Activated T-cell treated with anti-CD3 and anti-CD28 coated beads for 1 hour (primary cell): ENCODE data around the gene SVOP.

Source experiments
- DNase-seq: peaks from one replicate; pipeline ENCODE4 v3.0.0-alpha.2; 2020; ENCODE audit warnings: low read depth

SVOP gene

DNA sequence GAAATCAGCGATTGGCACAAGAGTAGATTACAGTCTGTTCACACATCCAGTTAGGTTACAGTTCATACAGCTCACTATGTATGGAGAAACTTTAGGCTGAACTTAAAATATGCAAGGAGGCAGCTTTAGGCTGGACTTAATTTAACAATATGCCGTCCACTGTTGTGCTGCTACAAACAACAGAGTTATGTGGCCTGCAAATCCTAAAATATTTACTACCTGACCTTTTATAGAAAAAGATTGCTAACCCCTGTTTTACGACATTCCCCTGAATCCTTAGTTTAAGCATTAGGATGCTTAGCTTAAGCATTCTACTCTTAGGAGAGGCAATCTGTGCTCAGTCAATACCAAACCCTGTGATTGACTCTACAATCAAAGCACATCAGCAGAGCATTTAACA lies 90.1 kb downstream of the SVOP start:
- DNase-seq = no peak

DNA sequence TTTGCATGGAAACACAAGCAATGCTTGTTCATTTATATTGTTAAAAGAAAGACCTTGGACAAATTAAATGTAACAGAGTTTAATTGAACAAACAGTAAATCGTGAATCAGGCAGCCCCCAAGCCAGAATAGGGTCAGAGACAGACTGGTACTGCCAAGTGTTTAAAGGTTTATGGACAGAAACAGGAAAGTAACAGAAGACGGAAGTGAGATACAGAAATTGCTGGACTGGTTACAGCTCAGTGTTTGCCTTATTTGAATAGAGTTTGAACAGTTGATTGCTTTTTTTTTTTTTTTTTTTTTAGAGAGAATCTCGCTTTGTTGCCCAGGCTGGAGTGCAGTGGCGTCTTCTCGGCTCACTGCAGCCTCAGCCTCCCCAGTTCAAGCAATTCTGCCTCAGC lies 90.7 kb downstream of the SVOP start:
- DNase-seq = no peak

DNA sequence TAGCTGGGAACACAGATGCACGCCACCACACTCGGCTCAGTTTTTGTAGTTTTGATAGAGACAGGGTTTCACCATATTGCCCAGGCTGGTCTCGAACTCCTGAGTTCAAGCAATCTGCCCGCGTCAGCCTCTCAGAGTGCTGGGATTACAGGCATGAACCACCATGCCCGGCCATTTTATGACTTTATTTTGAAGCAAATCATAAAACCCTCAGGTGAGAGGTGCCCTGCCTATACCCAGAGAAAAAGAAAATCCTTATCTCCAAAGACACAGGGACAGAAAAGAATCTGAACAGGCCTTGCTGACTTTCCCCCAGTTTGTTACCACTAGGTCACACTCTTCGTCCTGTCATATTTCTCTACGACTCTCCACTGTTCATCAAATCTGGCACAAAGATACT lies 92.2 kb downstream of the SVOP start:
- no peak for DNase-seq

DNA sequence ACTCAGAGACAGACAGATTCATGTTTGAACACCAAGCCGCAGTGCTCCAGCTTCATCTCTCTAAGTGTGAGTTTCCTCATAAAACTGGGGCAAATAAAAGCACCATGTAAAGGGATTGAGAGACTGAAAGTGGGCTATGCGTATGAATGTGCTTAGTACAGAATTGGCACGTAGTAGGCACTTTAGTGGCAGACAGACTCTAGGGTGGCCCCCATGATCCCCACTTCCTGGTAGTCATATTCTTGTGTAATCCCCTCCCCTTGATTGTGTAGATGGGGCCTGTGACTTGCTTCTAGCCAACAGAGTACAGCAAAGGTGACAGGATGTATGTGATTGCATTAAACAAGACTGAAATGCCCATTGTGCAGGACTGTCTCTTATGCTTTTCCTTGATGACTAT lies 98.0 kb downstream of the SVOP start:
- DNase-seq = no peak

DNA sequence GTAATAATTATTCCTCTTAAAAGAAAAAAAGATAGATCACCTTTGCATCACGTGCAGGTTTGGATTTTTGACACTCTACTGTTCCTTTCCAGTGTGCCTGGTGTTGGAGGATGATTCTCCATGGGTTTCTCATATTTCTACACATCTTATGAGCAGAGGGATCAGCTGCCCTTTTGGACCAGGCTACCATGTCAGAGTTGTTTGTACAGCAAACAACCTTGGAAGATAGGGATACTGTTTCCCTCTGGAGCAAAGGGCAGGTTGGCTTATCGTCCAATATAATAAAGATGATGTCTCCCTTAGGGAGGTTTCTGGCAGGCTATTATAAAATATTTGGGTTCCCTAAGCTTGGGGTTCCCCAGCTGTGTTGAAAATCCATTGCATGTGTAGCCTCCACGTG lies 98.9 kb downstream of the SVOP start:
- DNase-seq = no peak

DNA sequence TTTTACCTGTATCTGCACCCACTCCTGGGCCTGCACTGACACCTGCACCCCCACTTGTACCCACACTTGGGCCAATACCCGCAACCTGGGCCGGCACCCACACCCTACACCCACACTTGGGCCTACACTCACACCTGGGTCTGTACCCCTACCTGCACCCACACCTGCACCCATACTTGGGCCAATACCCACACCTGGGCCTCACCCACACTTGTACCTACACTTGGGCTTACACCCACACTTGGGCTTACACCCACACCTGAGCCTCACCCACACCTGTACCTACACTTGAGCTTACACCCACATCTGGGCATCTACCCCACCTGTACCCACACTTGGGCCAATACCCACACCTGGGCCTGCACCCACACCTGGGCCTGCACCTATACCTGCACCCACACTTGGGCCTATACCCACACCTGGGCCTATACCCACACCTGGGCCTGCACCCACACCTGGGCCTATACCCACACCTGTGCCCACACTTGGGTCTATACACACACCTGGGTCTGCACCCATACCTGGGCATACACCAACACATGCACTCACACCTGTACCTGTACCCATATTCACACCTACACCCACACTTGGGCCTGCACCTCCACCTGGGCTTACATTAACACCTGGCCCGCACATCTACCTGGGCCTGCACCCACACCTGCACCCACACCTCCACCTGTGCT lies 101.8 kb downstream of the SVOP start:
- no peak for DNase-seq

DNA sequence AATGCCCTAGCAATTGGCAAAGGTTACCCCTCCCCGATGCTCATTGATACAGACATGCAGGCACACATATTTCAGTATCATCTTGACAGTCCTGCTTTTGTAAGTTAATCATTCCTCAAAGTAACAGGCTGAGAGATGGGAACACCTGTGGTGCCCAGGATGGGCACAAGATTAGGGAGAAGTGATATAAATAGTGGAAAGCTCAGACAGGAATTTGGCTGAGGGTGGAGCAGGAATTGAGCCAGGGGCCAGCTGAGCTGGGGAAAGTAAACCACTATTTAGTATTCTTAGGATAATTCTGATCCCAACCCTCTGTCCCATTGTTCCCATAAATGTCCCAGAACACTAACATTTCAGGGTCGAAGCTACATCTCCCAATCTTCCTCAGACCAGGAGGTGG lies 102.7 kb downstream of the SVOP start:
- no peak for DNase-seq

DNA sequence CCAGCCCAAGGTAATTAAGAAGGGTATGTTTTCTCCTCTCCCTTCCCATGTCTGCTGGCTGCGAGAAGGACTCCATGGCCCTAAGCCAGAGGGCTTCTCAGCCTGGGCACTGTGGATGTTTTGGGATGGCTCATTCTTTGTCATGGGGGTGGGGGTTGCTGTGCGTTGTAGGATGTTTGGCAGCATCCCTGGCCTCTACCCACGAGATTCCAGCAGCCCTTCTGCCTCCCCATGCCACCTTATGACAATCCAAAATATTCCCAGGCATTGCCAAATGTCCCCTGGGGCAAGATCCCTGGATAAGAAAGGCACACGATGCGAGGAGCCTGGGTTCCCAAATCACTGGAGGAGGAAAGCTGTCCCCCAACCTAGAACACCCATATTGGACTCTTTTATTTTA lies 104.5 kb downstream of the SVOP start:
- DNase-seq = no peak

DNA sequence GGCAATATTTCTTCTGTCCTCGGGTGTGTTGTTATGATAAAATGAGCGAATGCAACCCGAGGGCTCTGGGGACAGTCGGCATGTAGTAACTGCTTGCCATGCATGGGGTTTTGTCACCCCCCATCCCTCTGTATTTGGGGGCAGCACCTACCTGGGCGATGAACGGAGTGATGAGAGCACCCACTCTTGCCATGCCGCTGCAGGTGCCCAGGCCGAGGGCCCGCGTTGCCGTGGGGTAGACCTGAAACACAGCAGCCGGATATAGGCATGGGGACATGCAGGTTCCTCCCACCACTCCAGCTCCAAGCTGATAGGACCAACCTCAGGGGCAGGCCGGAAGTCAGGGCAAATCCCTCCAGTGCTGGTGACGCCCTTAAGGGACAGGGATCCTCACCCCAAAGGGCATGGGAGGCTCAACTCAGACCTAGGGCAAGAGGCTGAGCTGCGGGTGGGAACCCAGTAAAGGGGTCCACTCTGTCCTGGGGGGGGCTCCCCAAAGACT lies 105.2 kb downstream of the SVOP start:
- DNase-seq = no peak

DNA sequence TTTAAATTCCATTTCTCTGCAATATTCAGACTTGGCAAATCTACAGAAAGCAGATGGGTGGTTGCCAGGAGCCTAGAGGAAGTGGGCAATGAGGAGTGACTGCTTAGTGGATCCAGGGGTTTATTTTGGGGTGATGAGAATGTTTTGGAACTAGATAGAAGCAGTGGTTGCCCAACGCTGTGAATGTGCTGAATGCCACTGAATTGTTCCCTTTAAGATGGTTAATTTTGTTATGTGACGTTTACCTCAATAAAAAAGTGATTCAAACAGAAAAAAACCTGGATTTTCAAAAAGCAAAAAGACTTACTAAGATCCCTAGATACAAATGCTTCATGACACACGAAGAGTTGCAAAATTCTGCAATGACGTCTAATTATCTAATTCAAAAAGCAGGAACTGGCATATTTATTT lies 106.7 kb downstream of the SVOP start:
- no peak for DNase-seq

DNA sequence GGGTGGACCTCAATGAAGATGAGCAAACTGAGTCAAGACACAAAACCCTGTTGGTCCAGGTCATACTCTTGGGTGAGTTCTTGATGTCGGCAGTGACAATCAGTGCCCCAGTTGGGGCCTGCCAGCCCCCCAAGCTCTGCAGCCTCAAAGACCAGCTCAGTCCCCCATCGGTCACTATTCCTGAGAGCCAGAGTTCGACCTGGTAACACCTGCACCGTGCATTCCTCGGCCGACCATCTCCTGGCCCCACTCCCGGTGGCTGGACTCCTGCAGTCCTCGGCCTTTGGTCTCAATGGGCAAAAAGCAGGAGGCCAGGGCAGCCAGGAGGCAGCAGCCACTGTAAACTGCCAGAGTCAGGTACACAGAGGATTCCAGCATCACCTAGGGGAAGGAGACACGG lies 108.5 kb downstream of the SVOP start:
- DNase-seq = no peak

DNA sequence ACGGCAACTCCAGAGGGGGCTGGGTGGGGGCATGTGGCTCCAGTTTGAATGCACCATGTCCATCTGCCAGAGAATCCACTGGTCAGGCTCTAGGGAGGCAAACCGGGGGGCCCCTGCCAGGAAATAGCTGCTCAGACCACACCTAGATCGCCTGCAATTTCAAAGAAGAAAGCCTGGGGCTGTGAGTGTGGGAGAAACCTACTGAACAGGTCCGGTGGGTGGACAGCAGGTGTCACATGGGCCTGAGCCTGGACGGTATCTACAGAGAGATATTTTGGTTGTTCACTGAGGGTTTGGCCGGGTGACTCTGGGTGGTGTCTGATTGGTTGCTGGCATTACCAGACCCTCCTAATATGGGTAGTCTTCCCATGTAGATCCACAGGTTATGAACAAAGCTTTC lies 109.0 kb downstream of the SVOP start:
- DNase-seq = no peak

DNA sequence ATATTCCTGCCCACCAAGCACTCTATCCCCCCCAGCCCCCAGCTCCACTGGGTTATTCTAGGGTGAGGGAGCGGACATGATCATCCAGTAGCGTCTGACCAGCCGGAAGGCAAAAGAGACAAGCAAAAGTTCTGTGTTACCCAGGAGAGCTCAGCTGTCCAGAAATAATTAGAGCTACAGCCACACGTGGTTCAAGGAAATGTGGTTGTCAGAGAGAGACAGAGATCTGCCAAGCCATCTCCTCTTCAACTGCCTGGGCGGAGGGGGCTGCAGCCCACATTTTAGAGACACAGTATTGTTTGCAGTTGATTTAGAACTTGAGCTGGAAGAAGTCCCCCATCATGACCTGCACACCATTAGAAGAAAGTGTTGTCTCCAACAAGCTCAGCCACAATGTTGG lies 110.5 kb downstream of the SVOP start:
- DNase-seq = no peak

DNA sequence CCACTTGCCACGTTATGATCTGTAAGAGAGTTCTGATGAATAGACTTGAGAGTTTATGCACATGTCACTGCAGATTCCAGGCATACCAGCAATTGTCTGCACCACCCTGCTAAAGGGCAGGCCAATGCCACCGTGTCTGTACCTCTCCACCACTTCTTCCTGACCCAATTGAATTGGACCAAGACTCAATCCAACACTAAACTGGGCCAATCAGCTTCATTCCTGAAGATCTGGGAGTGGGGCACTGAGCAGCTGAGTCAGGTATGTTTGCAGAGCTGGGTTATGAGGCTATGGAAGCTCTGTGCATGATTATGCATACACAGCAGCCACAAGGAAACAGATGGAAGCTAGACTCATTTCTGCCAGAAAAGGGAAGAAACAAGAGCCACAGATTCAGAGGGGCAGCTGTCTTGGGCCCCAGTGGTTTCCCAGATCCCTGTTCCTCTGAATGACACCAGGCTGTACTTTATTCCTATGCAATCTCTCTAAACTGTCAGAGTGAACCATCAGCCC lies 113.0 kb downstream of the SVOP start:
- no peak for DNase-seq

DNA sequence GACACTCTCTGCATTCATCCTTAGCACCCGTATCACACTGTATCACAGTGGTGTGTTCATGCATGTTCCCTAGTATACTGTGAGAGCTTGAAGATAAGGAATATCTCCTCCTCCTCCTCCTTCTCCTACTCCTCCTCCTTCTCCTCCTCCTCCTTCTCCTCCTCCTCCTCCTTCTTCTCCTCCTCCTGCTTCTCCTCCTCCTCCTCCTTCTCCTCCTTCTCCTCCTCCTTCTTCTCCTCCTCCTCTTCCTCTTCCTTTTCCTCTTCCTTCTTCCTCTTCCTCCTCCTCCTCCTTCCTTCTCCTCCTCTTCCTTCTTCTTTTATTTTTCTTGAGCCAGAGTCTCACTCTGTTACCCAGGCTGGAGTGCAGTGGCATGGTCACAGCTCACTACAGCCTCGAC lies 113.9 kb downstream of the SVOP start:
- no peak for DNase-seq

DNA sequence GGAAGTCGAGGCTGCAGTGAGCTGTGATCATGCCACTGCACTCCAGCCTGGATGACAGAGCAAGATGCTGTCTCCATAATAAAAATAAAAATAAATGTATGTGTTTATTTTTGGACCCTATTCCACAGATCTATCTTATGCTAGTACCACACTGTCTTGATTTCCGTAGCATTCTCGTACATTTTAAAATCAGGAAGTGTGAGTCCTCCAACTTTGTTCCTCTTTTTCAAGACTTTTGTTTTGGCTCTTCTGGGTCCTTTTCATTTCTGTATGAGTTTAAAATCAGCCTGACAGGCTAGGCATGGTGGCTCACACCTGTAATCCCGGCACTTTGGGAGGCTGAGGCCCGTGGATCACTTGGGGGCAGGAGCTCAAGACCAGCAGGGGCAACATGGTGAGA lies 115.1 kb downstream of the SVOP start:
- DNase-seq = no peak

DNA sequence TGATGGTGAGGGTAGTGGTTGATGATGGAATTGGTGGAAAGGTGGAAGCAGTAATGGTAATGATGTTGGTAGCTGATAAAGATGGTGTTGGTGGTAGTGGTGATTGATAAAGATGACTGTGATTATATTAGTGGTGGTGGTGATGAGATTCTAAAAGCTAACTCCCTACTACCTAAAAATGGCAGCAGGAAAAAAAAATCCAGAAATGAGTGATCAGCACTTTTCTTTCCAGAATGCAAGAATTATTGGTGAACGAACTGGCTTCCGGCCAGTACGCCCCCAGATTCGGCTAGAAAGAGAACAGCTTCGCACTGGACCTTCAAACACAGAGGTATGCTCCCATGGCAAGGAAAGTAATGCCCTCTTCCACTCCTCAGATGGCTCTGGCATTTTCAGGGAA lies 121.7 kb downstream of the SVOP start:
- DNase-seq = no peak

DNA sequence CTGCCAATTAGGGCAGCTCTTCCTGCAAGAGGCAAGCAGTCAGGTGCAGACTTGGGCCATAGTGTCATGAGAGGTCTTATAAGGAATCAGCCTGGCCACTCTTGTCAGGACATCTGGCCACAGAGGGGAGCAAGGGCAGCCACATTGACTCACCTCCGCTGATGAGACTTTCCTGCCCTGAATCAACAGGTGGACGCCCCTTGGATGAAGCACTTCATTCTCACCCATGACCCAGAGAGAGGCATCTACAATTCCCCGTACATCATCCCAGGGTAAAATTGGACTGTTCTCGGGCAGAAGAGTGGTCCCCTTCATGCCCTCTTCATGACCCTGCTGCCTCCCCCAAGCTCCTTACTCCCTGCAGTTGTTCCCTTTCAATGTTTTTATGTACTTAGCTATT lies 124.1 kb downstream of the SVOP start:
- DNase-seq = no peak

DNA sequence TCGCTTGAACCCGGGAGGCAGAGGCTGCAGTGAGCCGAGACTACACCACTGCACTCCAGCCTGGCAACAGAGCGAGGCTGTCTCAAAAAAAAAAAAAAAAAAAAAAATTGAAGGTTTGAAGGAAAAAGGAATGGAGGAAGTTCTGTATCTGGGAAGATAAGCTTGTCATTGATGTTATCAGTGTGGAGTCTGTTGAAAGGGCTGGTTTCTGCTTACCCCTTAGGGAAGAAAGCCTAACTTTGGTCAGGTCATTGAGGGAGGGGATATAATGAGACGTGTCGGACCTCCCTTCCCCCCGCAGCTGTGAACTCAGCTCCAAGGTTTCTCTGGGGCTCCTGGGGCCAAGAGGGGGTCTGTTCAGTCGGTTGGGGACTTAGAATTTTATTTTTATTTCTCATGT lies 124.5 kb downstream of the SVOP start:
- no peak for DNase-seq

DNA sequence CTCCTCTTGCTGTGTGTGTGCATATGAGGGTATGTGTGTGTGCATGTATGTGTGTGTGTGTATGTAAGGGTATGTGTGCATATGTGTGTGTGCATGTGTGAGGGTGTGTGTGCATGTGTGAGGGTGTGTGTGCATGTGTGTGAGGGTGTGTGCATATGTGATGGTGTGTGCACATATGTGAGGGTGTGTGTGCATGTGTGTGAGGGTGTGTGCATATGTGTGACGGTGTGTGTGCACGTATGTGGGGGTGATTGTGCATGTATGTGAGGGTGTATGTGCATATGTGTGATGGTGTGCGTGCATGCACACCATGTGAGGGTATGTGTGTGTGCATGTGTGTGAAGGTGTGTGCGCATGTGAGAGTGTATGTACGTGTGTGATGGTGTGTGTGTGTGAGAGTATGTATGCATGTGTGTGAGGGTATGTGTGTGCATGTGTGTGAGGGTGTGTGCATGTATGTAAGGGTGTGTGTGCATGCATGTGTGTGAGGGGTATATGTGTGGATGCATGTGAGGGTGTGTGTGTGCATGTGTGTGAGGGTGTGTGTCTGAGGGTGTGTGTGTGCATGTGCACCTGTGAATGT lies 125.6 kb downstream of the SVOP start:
- DNase-seq = no peak

DNA sequence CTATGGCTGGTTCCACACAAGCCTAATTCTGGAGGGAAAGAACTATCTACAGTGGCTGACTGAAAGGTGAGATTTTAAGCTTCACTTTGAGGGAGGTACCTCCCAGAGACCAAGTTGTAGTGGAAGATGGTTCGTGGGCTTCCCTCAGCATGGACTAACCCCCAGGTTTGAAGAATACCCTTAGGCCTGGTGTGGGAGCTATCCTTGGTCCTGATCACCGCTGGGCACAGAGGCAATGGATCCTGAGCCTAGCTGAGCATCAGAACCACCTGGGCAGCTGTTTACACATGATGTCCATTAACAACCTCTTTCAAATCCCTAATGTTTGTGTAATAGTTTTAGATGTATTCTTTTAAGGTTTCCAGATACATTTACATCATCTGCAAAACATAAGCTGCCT lies 130.7 kb downstream of the SVOP start:
- no peak for DNase-seq

DNA sequence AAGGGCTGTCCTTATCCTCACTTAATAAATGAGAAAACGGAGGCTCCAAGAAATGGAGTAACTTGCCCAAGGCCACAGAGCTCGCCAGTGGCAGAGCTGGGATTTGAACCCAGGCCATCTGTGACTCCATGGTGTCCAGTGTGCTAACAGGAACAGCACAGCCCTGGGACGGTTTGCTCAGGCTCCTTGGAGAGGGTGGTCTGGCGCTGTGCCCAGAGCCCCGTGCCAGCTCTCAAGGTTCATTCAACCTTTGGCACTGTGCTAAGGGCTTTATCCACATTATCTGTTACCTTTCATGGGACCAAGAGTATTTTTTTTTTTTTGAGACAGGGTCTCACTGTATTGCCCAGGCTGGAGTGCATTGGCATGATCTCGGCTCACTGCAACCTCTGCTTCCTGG lies 132.8 kb downstream of the SVOP start:
- no peak for DNase-seq

DNA sequence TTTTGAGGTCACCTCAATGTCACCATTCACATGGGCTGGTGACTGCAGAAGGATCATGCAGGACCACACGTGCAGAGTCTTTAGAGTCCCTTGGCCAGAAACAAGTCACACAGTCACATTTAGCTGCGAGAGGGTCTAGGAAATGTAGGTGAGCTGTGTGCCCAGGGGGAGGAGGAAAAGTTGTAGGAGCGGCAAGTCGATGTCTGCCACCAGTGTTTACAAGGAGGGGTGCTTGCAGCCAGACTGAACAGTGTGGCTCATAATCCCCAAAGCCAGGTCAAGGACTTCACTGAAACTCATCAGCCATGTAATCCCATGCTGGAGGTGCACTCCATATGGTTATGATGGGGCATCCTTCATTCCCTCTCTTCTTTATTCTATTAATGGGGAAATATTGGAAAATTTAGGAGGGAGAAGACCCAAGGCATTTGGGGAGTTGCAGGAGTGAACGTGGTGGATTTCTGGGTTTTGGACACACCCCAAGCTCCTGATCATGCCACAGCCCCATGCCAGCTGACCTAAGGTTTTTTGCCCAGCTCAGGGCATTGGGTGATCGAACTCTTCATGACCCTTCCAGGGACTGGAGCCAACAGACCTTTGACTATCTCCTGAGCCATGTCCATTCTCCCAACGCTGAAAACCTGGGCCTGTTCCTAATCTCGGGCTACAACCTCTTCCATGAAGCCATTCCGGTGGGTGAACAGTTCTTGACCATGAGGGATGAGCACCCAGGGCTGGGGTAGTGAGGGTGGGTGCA lies 133.8 kb downstream of the SVOP start:
- no peak for DNase-seq
